Measurements from ENCODE around the gene PIGBOS1.

The PIGBOS1 gene

DNA sequence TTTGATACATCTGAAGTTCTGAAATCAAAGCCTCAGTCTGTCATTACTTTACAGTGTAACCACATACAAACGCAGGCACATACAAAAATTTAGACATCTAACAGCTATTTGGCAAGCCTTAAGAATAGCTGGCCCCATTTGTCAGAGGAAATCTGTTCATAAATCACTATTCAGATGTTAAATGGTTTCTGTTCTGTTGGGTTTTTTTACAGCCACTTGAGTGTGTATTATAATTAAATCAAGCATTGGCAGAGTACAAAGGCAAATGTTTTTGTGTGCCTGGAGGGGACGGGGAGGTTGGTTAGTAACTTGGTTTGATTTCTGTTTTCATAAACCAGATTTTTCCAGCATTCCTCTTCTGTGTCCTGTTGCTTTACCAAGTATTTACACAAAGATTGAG is 24.2 kb upstream of the PIGBOS1 start:
- peaks cover 23% of the 10 kb centered on the region; the same call in 1 of the 2 replicates for H3K36me3 ChIP-seq (ENCODE audit: low read length)
- no peak overlapping the region for H3K4me2 ChIP-seq (ENCODE audit: low read depth, low read length, poor library complexity, severe bottlenecking)
- H2AFZ ChIP-seq (ENCODE audit: low read depth, low read length, severe bottlenecking): no peak overlapping the region
- no peaks in the 10 kb centered on the region for H3K9me3 ChIP-seq (ENCODE audit: insufficient read depth, low read length)
- TF ChIP-seq, protein P1, sequence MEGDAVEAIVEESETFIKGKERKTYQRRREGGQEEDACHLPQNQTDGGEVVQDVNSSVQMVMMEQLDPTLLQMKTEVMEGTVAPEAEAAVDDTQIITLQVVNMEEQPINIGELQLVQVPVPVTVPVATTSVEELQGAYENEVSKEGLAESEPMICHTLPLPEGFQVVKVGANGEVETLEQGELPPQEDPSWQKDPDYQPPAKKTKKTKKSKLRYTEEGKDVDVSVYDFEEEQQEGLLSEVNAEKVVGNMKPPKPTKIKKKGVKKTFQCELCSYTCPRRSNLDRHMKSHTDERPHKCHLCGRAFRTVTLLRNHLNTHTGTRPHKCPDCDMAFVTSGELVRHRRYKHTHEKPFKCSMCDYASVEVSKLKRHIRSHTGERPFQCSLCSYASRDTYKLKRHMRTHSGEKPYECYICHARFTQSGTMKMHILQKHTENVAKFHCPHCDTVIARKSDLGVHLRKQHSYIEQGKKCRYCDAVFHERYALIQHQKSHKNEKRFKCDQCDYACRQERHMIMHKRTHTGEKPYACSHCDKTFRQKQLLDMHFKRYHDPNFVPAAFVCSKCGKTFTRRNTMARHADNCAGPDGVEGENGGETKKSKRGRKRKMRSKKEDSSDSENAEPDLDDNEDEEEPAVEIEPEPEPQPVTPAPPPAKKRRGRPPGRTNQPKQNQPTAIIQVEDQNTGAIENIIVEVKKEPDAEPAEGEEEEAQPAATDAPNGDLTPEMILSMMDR (IDR thresholded peaks at IDR 0.05; ENCODE audit: insufficient read depth, low read length, poor library complexity, severe bottlenecking): no peak
- no peak for TF ChIP-seq EZH2phosphoT487 (conservative IDR thresholded peaks at IDR 0.05; ENCODE audit: low read length)
- H3K27ac ChIP-seq (ENCODE audit: low read depth, low read length): no peak overlapping the region
- H4K20me1 ChIP-seq (ENCODE audit: low read depth, low read length): no peaks in the 10 kb centered on the region
- no peaks in the 10 kb centered on the region for H3K9me2 ChIP-seq (replicated peaks; ENCODE audit: insufficient read depth, low read length)
- no peaks in the 10 kb centered on the region for H3K79me2 ChIP-seq (ENCODE audit: insufficient read depth, low read length)
- no peaks in the 10 kb centered on the region for H3F3A ChIP-seq (ENCODE audit: insufficient read depth)
- H3K27me3 ChIP-seq (ENCODE audit: low read length): no peaks in the 10 kb centered on the region
- no peak overlapping the region for H3K4me3 ChIP-seq (ENCODE audit: insufficient read depth, low read length, poor library complexity, severe bottlenecking)
- H3K9ac ChIP-seq (ENCODE audit: low read length): no peak overlapping the region

DNA sequence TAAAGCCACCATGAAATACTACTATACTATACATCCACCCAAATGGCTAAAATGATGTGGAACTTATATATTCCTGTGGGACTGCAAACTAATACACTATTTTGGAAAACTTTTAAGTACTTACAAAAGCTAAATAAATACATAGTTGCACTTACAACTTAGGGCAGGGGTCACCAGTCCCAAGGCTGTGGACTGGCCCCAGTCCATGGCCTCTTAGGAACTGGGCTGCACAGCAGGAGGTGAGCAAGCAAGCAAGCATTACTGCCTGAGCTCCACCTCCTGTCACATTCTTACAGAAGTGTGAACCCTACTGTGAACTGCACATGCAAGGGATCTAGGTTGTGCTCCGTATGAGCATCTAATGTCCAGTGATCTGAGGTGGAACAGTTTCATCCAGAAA is 18.2 kb upstream of the PIGBOS1 start:
- no peaks in the 10 kb centered on the region for H3K9me2 ChIP-seq (replicated peaks; ENCODE audit: insufficient read depth, low read length)
- H3K27ac ChIP-seq (ENCODE audit: low read depth, low read length): no peak overlapping the region
- H3K36me3 ChIP-seq (ENCODE audit: low read length): peaks cover 24% of the 10 kb centered on the region; the same call in 1 of the 2 replicates
- H3K9ac ChIP-seq (ENCODE audit: low read length): no peak overlapping the region
- H4K20me1 ChIP-seq (ENCODE audit: low read depth, low read length): no peaks in the 10 kb centered on the region
- H3K79me2 ChIP-seq (ENCODE audit: insufficient read depth, low read length): no peaks in the 10 kb centered on the region
- H2AFZ ChIP-seq (ENCODE audit: low read depth, low read length, severe bottlenecking): no peak overlapping the region
- no peak overlapping the region for H3K4me2 ChIP-seq (ENCODE audit: low read depth, low read length, poor library complexity, severe bottlenecking)
- H3K9me3 ChIP-seq (ENCODE audit: insufficient read depth, low read length): no peaks in the 10 kb centered on the region
- H3K4me3 ChIP-seq (ENCODE audit: insufficient read depth, low read length, poor library complexity, severe bottlenecking): no peak overlapping the region
- TF ChIP-seq, protein P1 (IDR thresholded peaks at IDR 0.05; ENCODE audit: insufficient read depth, low read length, poor library complexity, severe bottlenecking): no peak
- TF ChIP-seq EZH2phosphoT487 (conservative IDR thresholded peaks at IDR 0.05; ENCODE audit: low read length): no peak
- H3K27me3 ChIP-seq (ENCODE audit: low read length): no peaks in the 10 kb centered on the region
- H3F3A ChIP-seq (ENCODE audit: insufficient read depth): no peaks in the 10 kb centered on the region

DNA sequence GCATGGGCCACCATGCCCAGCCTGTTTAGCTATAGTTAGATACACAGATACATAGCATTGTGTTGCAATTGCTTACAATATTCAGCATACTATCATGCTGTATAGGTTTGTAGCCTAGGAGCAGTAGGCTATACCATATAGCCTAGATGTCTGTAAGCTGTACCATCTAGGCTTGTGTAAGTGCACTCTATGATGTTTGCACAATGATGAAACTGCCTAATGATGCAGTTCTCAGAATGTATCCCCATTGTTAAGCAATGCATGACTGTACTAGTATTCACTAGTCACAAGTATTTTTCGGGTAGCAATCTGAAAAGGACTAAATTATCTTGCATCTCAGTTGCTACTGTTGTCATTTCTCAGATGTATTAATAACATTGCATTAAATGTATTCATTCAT is 16.1 kb upstream of the PIGBOS1 start:
- H3K4me2 ChIP-seq (ENCODE audit: low read depth, low read length, poor library complexity, severe bottlenecking): no peak overlapping the region
- no peak overlapping the region for H3K9ac ChIP-seq (ENCODE audit: low read length)
- no peaks in the 10 kb centered on the region for H3K27me3 ChIP-seq (ENCODE audit: low read length)
- H3K4me3 ChIP-seq (ENCODE audit: insufficient read depth, low read length, poor library complexity, severe bottlenecking): no peak overlapping the region
- H3F3A ChIP-seq (ENCODE audit: insufficient read depth): no peaks in the 10 kb centered on the region
- H3K9me2 ChIP-seq (replicated peaks; ENCODE audit: insufficient read depth, low read length): no peaks in the 10 kb centered on the region
- H3K27ac ChIP-seq (ENCODE audit: low read depth, low read length): no peak overlapping the region
- no peaks in the 10 kb centered on the region for H3K9me3 ChIP-seq (ENCODE audit: insufficient read depth, low read length)
- peaks cover 18% of the 10 kb centered on the region; the same call in 1 of the 2 replicates for H3K36me3 ChIP-seq (ENCODE audit: low read length)
- TF ChIP-seq, protein P1 (IDR thresholded peaks at IDR 0.05; ENCODE audit: insufficient read depth, low read length, poor library complexity, severe bottlenecking): no peak
- TF ChIP-seq EZH2phosphoT487 (conservative IDR thresholded peaks at IDR 0.05; ENCODE audit: low read length): no peak
- H4K20me1 ChIP-seq (ENCODE audit: low read depth, low read length): no peaks in the 10 kb centered on the region
- H2AFZ ChIP-seq (ENCODE audit: low read depth, low read length, severe bottlenecking): no peak overlapping the region
- H3K79me2 ChIP-seq (ENCODE audit: insufficient read depth, low read length): no peaks in the 10 kb centered on the region
